ENCODE measurements around the gene IQSEC3.
"Not testable (repeated sequence)": the region's sequence is repeated elsewhere in the genome, so short reads cannot be mapped to it uniquely, and the experiment has no call there.

IQSEC3 gene

GRCh38 chr12:131732-132495, 65.3 kb downstream of the IQSEC3 start:
- no peak overlapping the region for H3K4me3 ChIP-seq (ENCODE audit: low read depth, low read length)
- TF ChIP-seq CTCF (IDR thresholded peaks at IDR 0.05; ENCODE audit: insufficient read depth, low read depth, low read length, missing control alignments): no peak
- DNase-seq (ENCODE audit: low read depth): no peak

- not testable (repeated sequence) for H3K4me3 ChIP-seq (ENCODE audit: low read depth, low read length); DNase-seq (ENCODE audit: low read depth)
Measured at GRCh38 chr12:133616-134232, 67.2 kb downstream of the IQSEC3 start.

GRCh38 chr12:135138-135537, 68.6 kb downstream of the IQSEC3 start:
- no peak for TF ChIP-seq CTCF (IDR thresholded peaks at IDR 0.05; ENCODE audit: insufficient read depth, low read depth, low read length, missing control alignments)
- no peak overlapping the region for H3K4me3 ChIP-seq (ENCODE audit: low read depth, low read length)
- no peak for DNase-seq (ENCODE audit: low read depth)

- DNase-seq (ENCODE audit: low read depth): no peak
- no peak overlapping the region for H3K4me3 ChIP-seq (ENCODE audit: low read depth, low read length)
- TF ChIP-seq CTCF (IDR thresholded peaks at IDR 0.05; ENCODE audit: insufficient read depth, low read depth, low read length, missing control alignments): no peak
Measured at GRCh38 chr12:138171-138897, 71.8 kb downstream of the IQSEC3 start.

GRCh38 chr12:138898-139534, 72.4 kb downstream of the IQSEC3 start:
- H3K4me3 ChIP-seq (ENCODE audit: low read depth, low read length): no peak overlapping the region
- DNase-seq (ENCODE audit: low read depth): no peak
- no peak for TF ChIP-seq CTCF (IDR thresholded peaks at IDR 0.05; ENCODE audit: insufficient read depth, low read depth, low read length, missing control alignments)

GRCh38 chr12:139585-139984, 73.0 kb downstream of the IQSEC3 start:
- H3K4me3 ChIP-seq (ENCODE audit: low read depth, low read length): no peak overlapping the region
- DNase-seq (ENCODE audit: low read depth): no peak
- TF ChIP-seq CTCF (IDR thresholded peaks at IDR 0.05; ENCODE audit: insufficient read depth, low read depth, low read length, missing control alignments): no peak

- H3K4me3 ChIP-seq (ENCODE audit: low read depth, low read length): no peak overlapping the region
- no peak for DNase-seq (ENCODE audit: low read depth)
- no peak for TF ChIP-seq CTCF (IDR thresholded peaks at IDR 0.05; ENCODE audit: insufficient read depth, low read depth, low read length, missing control alignments)
Measured at GRCh38 chr12:140162-140561, 73.6 kb downstream of the IQSEC3 start.

Data from GM12865 (cell line).